Measurements from ENCODE around the gene SPPL2C. TPM values are rescaled to one million over a fixed set of nuclear protein-coding genes. Genes with fewer than 3 reads are reported as not detected.

Gene SPPL2C
- total and polyA plus RNA-seq, 2 of the 13 experiments (the other 11 are each of a cell fraction or from before 2014, with no cell fraction given) = not detected

- TF ChIP-seq KIAA2018 (CRISPR knock-in tag; IDR thresholded peaks at IDR 0.05; ENCODE audit: borderline replicate concordance) = no peak
- no peak for TF ChIP-seq RBM22 (optimal IDR thresholded peaks at IDR 0.05; ENCODE audit: low read length)
- no peak; the same call in 1 of the 2 replicates for TF ChIP-seq ARID4A (CRISPR knock-in tag; IDR thresholded peaks at IDR 0.05; ENCODE audit: borderline replicate concordance)
- peak; percentile 81; the same call in 1 of the 2 replicates for TF ChIP-seq PBX3 (CRISPR knock-in tag; IDR thresholded peaks at IDR 0.05; ENCODE audit: borderline replicate concordance)
- no peak for TF ChIP-seq ZXDC (CRISPR knock-in tag; IDR thresholded peaks at IDR 0.05)
- no peak for TF ChIP-seq SP2 (CRISPR knock-in tag; IDR thresholded peaks at IDR 0.05)
- TF ChIP-seq ZNF770 (CRISPR knock-in tag; IDR thresholded peaks at IDR 0.05) = 0 out of 2 replicates have a peak, but pooled peaks have one; percentile 17
Measured at GRCh38 chr17:45857977-45858708, 13.5 kb downstream of the SPPL2C start (continued).

Data from HepG2 (cell line).